T-helper 9 cell (primary cell): ENCODE measurements around the gene PBRM1.

ENCODE experiments used
- DNase-seq: peaks from one replicate; pipeline ENCODE4 v3.0.0-alpha.2; 2020

Gene PBRM1

DNA sequence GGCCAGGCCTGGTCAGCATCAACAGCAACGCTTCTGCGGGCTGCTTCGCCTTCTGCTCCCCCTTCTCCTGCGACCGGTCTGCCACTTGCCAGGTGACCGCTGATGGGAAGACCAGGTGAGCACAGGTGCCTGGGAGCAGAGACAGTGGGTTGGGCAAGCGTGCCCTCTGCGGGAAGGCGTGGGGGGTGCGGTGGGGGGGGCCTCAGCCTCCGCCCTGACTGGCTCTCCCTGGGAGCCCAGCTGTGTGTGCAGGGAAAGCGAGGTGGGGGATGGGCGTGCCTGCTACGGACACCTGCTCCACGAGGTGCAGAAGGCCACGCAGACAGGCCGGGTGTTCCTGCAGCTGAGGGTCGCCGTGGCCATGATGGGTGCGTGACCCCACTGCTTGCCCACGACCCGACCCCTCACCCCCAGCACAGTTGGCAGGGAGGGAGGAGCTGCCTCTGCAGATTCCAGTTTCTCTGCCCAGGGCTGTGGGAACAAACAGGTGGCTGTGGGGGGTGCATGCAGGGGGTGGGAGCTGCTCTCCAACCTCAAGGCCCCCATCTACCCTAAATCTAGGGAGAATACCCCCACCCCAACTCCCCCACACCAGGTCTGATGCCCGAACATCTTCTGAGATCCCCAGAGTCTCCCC lies 181.8 kb downstream of the PBRM1 start:
- no peak for DNase-seq

- DNase-seq: no peak
These were observed 182.8 kb downstream of the PBRM1 start for GRCh38 chr3:52502808-52503350.

DNA sequence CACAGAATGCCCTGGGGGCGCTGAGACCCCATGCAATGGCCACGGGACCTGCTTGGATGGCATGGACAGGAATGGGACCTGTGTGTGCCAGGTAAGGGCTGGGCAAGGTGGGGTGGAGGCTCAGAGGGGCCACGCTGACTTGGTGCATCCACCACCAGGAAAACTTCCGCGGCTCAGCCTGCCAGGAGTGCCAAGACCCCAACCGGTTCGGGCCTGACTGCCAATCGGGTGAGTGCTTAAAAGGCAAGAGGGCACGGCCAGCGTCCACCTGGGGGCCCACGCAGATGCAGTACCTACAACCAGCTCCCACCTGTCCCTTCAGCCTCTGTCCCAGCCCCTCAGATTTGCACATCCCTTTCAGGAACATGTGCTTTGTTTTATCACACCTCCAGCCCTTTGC lies 183.7 kb downstream of the PBRM1 start:
- no peak for DNase-seq

- no peak for DNase-seq
These were observed 184.7 kb downstream of the PBRM1 start for GRCh38 chr3:52501046-52501445.

- no peak for DNase-seq
These were observed 187.3 kb downstream of the PBRM1 start for GRCh38 chr3:52498137-52499054.

DNA sequence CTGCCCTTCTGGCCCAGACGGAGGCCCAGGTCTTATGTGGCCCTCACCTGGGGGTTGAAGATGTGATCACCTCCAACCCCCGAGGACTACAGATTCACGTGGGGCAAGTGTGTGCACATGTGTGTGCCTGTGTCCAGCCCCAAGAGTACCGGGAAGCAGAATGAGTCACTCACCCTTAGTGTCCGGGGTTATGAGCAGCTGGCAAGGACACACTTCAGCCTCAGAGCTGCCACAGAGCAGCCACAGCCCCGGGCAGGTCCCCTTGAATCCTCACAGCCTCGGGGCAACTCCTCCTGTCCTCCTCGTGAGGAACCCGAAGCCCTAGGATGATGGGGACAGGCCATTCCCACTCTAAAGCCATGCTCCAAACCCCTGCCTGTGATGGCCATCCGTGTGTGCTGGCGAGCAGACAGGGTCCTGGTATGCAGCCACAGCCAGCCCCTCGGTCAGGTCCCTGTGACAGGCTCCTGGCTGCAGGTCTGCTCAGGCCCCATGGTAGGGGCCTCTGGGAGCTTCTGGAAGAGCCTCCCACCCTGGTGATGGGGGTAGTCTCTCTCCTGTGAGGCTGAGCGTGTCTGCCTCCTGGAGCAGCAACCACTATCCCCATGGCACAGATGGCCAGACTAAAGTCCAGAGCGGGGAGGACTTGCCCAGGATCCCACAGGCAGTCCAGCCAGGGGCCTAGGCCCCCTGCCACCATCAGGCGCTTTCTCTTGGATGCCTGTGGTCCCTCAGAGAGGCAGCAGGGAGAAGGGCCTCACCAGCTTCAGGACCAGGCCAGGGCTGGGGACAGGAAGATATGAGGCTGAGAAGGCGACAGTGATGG lies 189.7 kb downstream of the PBRM1 start:
- no peak for DNase-seq
